Astrocyte (in vitro differentiated cells and primary cell): ENCODE measurements around the gene P3H2. TPM values are rescaled to one million over a fixed set of nuclear protein-coding genes. Genes with fewer than 3 reads are reported as not detected.

Source experiments
- DNase-seq: peaks from one replicate; pipeline ENCODE4 v3.0.0-alpha.2; 2010; ENCODE audit warnings: low read depth
- FAIRE-seq: peaks from 2 replicates; lab custom pipeline; 2011; peaks lifted over from hg19 to GRCh38; lab: Jason Lieb, UNC
- H2AFZ ChIP-seq: 2 replicates; pipeline ENCODE4 v1.6.0; 2012; ENCODE audit warnings: low read depth, low read length, inconsistent platforms
- H3K27ac ChIP-seq: 2 replicates; pipeline ENCODE4 v1.5.1; 2011; ENCODE audit warnings: low read depth, low read length, inconsistent platforms
- H3K27me3 ChIP-seq: 2 replicates; pipeline ENCODE4 v1.6.0; 2011; ENCODE audit warnings: low read length, inconsistent platforms; ENCODE audit not compliant: insufficient read depth
- H3K36me3 ChIP-seq: 2 replicates; pipeline ENCODE4 v1.5.1; 2011; ENCODE audit warnings: low read length, inconsistent platforms; ENCODE audit not compliant: insufficient read depth
- H3K4me1 ChIP-seq: 2 replicates; pipeline ENCODE4 v1.5.1; 2011; ENCODE audit warnings: low read length, inconsistent platforms; ENCODE audit not compliant: insufficient read depth
- H3K4me2 ChIP-seq: 2 replicates; pipeline ENCODE4 v1.6.0; 2012; ENCODE audit warnings: low read length, inconsistent platforms
- H3K4me3 ChIP-seq: 2 replicates; pipeline ENCODE4 v1.5.1; 2011; ENCODE audit warnings: low read depth, mild to moderate bottlenecking, low read length, inconsistent platforms; ENCODE audit not compliant: insufficient read depth
- H3K79me2 ChIP-seq: 2 replicates; pipeline ENCODE4 v1.6.0; 2012; ENCODE audit warnings: mild to moderate bottlenecking, low read length, inconsistent platforms; ENCODE audit not compliant: insufficient read depth
- H3K9ac ChIP-seq: 2 replicates; pipeline ENCODE4 v1.6.0; 2012; ENCODE audit warnings: mild to moderate bottlenecking, low read length, inconsistent platforms
- H3K9me3 ChIP-seq: 2 replicates; pipeline ENCODE4 v1.5.1; 2012; ENCODE audit warnings: low read depth, mild to moderate bottlenecking, low read length, inconsistent platforms; ENCODE audit not compliant: insufficient read depth
- H4K20me1 ChIP-seq: 2 replicates; pipeline ENCODE4 v1.6.0; 2012; ENCODE audit warnings: low read length, inconsistent platforms; ENCODE audit not compliant: insufficient read depth
- H3K27ac Mint-ChIP-seq: one replicate; pipeline ENCODE4 v1.8.0; 2021; ENCODE audit warnings: mild to moderate bottlenecking, mixed read lengths; ENCODE audit not compliant: unreplicated experiment
- H3K27me3 Mint-ChIP-seq: one replicate; pipeline ENCODE4 v1.8.0; 2021; ENCODE audit warnings: low read depth, mixed read lengths; ENCODE audit not compliant: unreplicated experiment
- H3K36me3 Mint-ChIP-seq: one replicate; pipeline ENCODE4 v1.8.0; 2021; ENCODE audit warnings: low read depth, mixed read lengths; ENCODE audit not compliant: unreplicated experiment
- H3K4me1 Mint-ChIP-seq: one replicate; pipeline ENCODE4 v1.8.0; 2021; ENCODE audit warnings: low read depth, mixed read lengths; ENCODE audit not compliant: unreplicated experiment
- H3K4me3 Mint-ChIP-seq: one replicate; pipeline ENCODE4 v1.8.0; 2021; ENCODE audit warnings: mild to moderate bottlenecking, moderate library complexity, mixed read lengths; ENCODE audit not compliant: unreplicated experiment
- H3K9me3 Mint-ChIP-seq: one replicate; pipeline ENCODE4 v1.8.0; 2021; ENCODE audit warnings: mild to moderate bottlenecking, mixed read lengths; ENCODE audit not compliant: unreplicated experiment
- EZH2 ChIP-seq: IDR thresholded peaks from 2 replicates; pipeline ENCODE4 v1.6.1; 2012; ENCODE audit warnings: mild to moderate bottlenecking, low read length, inconsistent platforms; ENCODE audit not compliant: insufficient read depth
- total RNA-seq: library from RNA; stranded (reverse); gene quantifications from 2 replicates; pipeline ENCODE4 v1.2.1, GENCODE V29; 2021
- TF ChIP-seq, protein P1 (sequence below): IDR thresholded peaks from 2 replicates; pipeline ENCODE4 v1.5.1; 2011; ENCODE audit warnings: low read depth, mild to moderate bottlenecking, inconsistent platforms, low read length, moderate library complexity; ENCODE audit not compliant: insufficient read depth

The P3H2 gene
- total RNA-seq, 1 donor from 2014 or later: 57.7 TPM

DNA sequence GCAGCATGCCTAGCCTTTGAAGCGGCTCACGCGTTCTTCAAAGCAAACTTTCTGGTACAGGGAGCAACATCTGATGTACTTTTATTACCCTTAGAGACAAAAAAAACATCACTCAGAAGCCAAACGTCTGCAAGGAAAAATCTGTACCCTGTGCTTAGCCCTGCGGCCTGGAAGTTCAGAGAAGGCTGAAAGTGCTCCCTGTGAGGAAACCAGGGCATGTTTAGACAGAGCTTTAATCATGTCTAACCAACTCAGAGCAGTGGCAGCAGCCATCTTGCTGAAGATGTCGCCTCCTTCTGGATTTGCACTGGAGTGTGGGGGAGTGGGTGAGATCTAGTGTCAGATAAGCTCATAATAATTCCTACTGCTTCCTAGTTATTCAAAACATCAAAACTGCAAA is 170.4 kb downstream of the P3H2 start:
- H3K79me2 ChIP-seq: no peaks in the 10 kb centered on the region

GRCh38 chr3:189949580-189949979 is 171.1 kb downstream of the P3H2 start:
- Mint-ChIP-seq H3K27ac (no peak overlapping the region), H3K4me1 (peaks cover 14% of the 10 kb centered on the region), H3K36me3 (no peaks in the 10 kb centered on the region), H3K9me3 (peaks cover 3% of the 10 kb centered on the region), H3K4me3 (no peak overlapping the region), H3K27me3 (no peaks in the 10 kb centered on the region)
- H4K20me1 ChIP-seq: no peaks in the 10 kb centered on the region
- H3K9me3 ChIP-seq: no peaks in the 10 kb centered on the region
- no peaks in the 10 kb centered on the region for H3K79me2 ChIP-seq
- no peaks in the 10 kb centered on the region for H3K36me3 ChIP-seq
- no peak overlapping the region for H3K4me2 ChIP-seq
- no peak overlapping the region for H2AFZ ChIP-seq
- H3K9ac ChIP-seq: no peak overlapping the region
- TF ChIP-seq, protein P1, sequence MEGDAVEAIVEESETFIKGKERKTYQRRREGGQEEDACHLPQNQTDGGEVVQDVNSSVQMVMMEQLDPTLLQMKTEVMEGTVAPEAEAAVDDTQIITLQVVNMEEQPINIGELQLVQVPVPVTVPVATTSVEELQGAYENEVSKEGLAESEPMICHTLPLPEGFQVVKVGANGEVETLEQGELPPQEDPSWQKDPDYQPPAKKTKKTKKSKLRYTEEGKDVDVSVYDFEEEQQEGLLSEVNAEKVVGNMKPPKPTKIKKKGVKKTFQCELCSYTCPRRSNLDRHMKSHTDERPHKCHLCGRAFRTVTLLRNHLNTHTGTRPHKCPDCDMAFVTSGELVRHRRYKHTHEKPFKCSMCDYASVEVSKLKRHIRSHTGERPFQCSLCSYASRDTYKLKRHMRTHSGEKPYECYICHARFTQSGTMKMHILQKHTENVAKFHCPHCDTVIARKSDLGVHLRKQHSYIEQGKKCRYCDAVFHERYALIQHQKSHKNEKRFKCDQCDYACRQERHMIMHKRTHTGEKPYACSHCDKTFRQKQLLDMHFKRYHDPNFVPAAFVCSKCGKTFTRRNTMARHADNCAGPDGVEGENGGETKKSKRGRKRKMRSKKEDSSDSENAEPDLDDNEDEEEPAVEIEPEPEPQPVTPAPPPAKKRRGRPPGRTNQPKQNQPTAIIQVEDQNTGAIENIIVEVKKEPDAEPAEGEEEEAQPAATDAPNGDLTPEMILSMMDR: no peak
- TF ChIP-seq EZH2: no peak
- H3K4me1 ChIP-seq: no peaks in the 10 kb centered on the region
- FAIRE-seq: no peak
- H3K27me3 ChIP-seq: no peaks in the 10 kb centered on the region
- DNase-seq: no peak
- no peak overlapping the region for H3K4me3 ChIP-seq
- H3K27ac ChIP-seq: no peak overlapping the region

More for the DNA sequence above, 170.4 kb downstream of the P3H2 start:
- Histone ChIP-seq H3K4me3 (no peak overlapping the region), H3K9ac (no peak overlapping the region), H3K27ac (no peak overlapping the region), H3K9me3 (no peaks in the 10 kb centered on the region), H3K4me1 (no peaks in the 10 kb centered on the region), H3K4me2 (no peak overlapping the region), H3K36me3 (no peaks in the 10 kb centered on the region), H3K27me3 (no peaks in the 10 kb centered on the region), H4K20me1 (no peaks in the 10 kb centered on the region), H2AFZ (no peak overlapping the region)
- H3K9me3 Mint-ChIP-seq: peaks cover 3% of the 10 kb centered on the region
- H3K27ac Mint-ChIP-seq: no peak overlapping the region
- H3K27me3 Mint-ChIP-seq: no peaks in the 10 kb centered on the region
- no peak for FAIRE-seq
- TF ChIP-seq EZH2: no peak
- TF ChIP-seq, protein P1: no peak
- peaks cover 15% of the 10 kb centered on the region for H3K4me1 Mint-ChIP-seq
- no peaks in the 10 kb centered on the region for H3K36me3 Mint-ChIP-seq
- DNase-seq: no peak
- H3K4me3 Mint-ChIP-seq: no peak overlapping the region

- DNase-seq: no peak
- H3K27ac Mint-ChIP-seq: no peak overlapping the region
Observed at GRCh38 chr3:189948724-189949045, 172.0 kb downstream of the P3H2 start.

More at GRCh38 chr3:189948724-189949045, 172.0 kb downstream of the P3H2 start:
- TF ChIP-seq EZH2: no peak
- TF ChIP-seq, protein P1: no peak
- Histone ChIP-seq H2AFZ (no peak overlapping the region), H3K4me3 (no peak overlapping the region), H4K20me1 (no peaks in the 10 kb centered on the region), H3K4me1 (no peaks in the 10 kb centered on the region), H3K9me3 (no peaks in the 10 kb centered on the region), H3K9ac (no peak overlapping the region), H3K27ac (no peak overlapping the region), H3K4me2 (no peak overlapping the region), H3K36me3 (no peaks in the 10 kb centered on the region), H3K27me3 (no peaks in the 10 kb centered on the region), H3K79me2 (no peaks in the 10 kb centered on the region)
- Mint-ChIP-seq H3K4me1 (peaks cover 14% of the 10 kb centered on the region), H3K27me3 (no peaks in the 10 kb centered on the region), H3K36me3 (no peaks in the 10 kb centered on the region), H3K4me3 (no peak overlapping the region), H3K9me3 (peaks cover 3% of the 10 kb centered on the region)
- FAIRE-seq: no peak
